ENCODE results near the gene CCM2.

Gene CCM2

DNA sequence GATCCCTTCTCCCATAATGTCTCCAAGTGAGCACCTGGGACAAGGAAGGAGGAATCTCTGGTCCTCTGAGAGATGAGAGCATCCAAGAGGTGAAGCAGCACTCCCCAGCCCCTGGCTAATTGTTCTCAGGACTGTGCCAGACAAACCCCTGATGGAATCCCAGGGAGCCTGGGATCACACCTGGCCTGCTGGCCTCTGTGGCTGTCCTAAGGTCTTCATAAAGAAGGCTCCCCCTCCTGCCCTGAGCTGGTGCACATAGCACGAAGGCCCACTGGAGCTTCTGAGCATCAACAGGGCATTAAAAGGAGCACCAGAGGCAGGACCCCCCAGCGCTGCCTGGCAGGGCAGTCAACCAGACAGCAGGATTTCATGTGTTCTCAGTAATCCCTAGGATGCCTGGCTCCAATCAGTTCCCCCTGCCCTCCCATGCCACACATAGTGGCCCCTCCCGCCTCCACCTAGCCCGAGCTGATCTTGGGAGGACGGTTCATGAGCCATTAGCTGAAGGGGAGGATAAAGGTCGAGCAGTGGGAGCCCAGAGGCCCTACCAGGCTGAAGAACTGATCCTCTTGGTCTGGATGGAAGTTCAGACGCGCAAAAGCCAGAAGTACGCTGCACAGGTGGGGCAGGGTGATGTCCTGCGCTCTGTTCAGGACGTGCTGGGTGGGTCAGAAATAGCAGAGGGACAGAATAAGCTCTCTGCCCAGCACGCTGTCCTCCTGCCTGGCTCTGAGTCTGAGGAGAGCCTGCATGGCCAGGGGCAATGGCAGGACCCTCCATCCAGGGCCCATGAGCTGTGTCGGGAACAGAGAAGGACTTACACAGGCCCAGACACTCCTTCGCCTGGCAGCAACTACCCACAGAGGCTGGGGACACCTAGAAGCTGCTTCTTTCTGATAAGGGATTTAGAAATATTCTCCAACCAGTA is 103.0 kb downstream of the CCM2 start:
- Histone ChIP-seq H3K4me1 (ENCODE audit: control insufficient read depth in 1 of 2, insufficient read depth in 2 of 2, low read length in 2 of 2) (peaks cover 12 to 14% of the 10 kb centered on the region in 2 donors), H3K9ac (ENCODE audit: low read depth in 1 of 2, low read length in 2 of 2) (no peak overlapping the region), H3K27ac (ENCODE audit: low read depth, low read length) (no peak overlapping the region), H3K9me3 (ENCODE audit: control insufficient read depth in 1 of 2, low read length in 2 of 2) (no peaks in the 10 kb centered on the region), H3K36me3 (ENCODE audit: control insufficient read depth in 1 of 2, insufficient read depth in 2 of 2, low read length in 2 of 2) (peaks cover 80 to 100% of the 10 kb centered on the region in 2 donors), H3K4me3 (ENCODE audit: low read depth in 1 of 2, low read length in 2 of 2) (no peak overlapping the region), H3K27me3 (ENCODE audit: control insufficient read depth in 1 of 2, insufficient read depth in 2 of 2, low read length in 2 of 2) (no peaks in the 10 kb centered on the region)

DNA sequence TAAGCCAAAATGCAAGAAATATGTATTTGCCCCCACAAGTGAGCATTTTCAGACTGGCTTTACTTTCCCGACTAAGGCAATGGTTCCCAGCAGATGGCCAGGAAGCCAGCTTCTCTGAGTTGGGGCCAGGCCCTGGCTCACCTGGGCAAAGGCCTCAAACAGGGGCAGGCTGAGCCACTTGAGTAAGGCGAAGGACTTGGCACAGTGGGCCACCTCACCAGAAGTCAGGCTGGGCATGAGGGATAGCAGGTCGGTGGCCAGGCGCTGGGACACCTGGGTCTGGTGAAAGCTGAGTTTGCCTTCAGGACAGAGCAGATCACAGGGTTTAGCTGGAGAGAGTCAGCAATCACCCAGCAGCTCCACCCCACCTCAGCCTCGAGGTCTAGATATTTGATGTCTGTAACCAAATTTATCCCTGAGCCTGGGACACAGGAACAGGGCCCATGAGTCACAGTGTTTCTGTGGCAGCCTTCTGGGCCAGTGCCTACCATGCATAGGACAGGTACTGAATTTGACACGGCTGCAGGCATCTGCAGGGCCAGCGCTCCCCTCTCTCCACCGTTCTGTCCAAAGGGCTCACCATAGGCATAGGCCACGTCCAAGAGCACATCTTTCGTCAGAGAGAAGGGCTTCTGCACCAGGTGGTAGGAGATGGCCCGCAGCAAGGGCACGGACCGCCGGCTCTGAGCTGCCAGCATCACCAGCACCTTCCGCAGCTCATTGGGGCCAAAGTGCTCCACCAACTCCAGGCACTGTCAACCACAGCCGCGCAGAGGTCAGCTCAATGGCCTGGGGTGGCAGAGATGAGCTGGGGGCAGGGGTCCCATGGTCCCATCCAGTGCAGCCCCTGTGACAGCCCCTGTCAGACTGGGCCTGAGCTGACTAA is 104.2 kb downstream of the CCM2 start:
- peaks cover 88 to 100% of the 10 kb centered on the region in 2 donors for H3K36me3 ChIP-seq (ENCODE audit: control insufficient read depth in 1 of 2, insufficient read depth in 2 of 2, low read length in 2 of 2)
- peaks cover 24 to 25% of the 10 kb centered on the region in 2 donors for H3K4me1 ChIP-seq (ENCODE audit: control insufficient read depth in 1 of 2, insufficient read depth in 2 of 2, low read length in 2 of 2)
- H3K27ac ChIP-seq (ENCODE audit: low read depth, low read length): no peak overlapping the region
- H3K9me3 ChIP-seq (ENCODE audit: control insufficient read depth in 1 of 2, low read length in 2 of 2): no peaks in the 10 kb centered on the region
- H3K9ac ChIP-seq (ENCODE audit: low read depth in 1 of 2, low read length in 2 of 2): no peak overlapping the region
- no peak overlapping the region for H3K4me3 ChIP-seq (ENCODE audit: low read depth in 1 of 2, low read length in 2 of 2)
- H3K27me3 ChIP-seq (ENCODE audit: control insufficient read depth in 1 of 2, insufficient read depth in 2 of 2, low read length in 2 of 2): no peaks in the 10 kb centered on the region

DNA sequence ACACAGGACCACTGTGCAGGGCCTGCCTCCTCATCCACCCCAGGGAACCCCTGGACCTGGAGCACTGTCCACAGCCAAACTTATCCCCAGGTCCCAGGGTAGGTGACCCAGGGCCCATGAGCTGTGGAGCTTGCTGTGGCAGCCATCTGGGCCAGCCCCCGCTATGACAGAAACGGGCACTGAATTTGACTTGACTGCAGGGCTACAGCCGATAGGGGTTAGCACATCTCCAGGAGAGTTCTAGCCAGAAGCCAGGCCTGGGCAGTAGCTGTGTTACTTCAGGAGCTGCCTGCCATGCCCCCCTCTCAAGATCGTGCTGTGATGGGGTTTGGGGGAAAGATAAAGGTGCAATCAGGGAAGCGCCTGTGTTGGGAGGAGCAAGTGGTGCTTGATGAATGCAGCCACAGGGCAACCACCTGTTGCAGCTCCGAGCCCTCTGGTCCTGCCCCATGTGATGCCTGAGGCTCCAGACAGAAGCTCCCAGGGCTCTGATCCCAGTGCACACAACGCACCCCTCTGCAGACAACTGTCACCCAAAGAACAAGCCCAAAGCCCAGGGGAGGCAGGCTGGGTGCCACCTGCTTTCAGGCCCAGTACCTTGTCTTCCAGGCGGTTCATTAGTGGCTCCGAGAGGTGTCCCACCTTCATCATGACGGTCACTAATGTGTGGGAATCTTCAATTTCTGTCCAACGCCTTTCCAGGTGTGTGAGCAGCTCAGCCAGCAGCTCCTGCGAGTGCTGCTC is 105.0 kb downstream of the CCM2 start:
- peaks cover 27 to 29% of the 10 kb centered on the region in 2 donors for H3K4me1 ChIP-seq (ENCODE audit: control insufficient read depth in 1 of 2, insufficient read depth in 2 of 2, low read length in 2 of 2)
- peaks cover 81 to 93% of the 10 kb centered on the region in 2 donors for H3K36me3 ChIP-seq (ENCODE audit: control insufficient read depth in 1 of 2, insufficient read depth in 2 of 2, low read length in 2 of 2)
- no peaks in the 10 kb centered on the region for H3K27me3 ChIP-seq (ENCODE audit: control insufficient read depth in 1 of 2, insufficient read depth in 2 of 2, low read length in 2 of 2)
- H3K9ac ChIP-seq (ENCODE audit: low read depth in 1 of 2, low read length in 2 of 2): no peak overlapping the region
- H3K27ac ChIP-seq (ENCODE audit: low read depth, low read length): no peak overlapping the region
- no peak overlapping the region for H3K4me3 ChIP-seq (ENCODE audit: low read depth in 1 of 2, low read length in 2 of 2)
- H3K9me3 ChIP-seq (ENCODE audit: control insufficient read depth in 1 of 2, low read length in 2 of 2): no peaks in the 10 kb centered on the region

DNA sequence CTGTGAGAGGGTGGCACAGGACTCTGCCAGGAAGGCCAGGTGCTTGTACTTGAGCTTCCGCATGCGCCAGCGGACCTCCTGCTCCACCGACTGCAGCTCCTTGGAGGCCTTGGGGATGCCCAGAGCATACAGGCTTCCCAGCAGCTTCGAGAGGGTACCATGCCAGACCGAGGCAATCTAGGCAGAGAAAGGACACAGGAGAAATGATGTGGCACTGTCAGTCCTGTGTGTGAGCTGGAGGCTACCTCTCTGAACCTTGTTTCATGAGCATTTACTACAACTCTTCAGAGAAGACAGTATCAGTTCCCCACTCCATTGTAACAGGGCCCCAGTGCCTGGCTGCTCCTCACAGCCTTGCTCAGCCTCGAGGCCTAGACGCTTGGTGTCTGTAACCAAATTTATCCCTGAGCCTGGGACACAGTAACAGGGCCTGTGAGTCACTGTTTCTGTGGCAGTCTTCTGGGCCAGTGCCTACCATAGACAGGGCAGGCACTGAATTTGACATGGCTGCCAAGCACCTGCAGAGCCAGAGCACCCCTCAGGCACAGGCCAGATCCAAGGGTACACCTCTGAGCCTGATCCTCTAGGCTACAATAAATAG is 105.7 kb downstream of the CCM2 start:
- H3K4me3 ChIP-seq (ENCODE audit: low read depth in 1 of 2, low read length in 2 of 2): no peak overlapping the region
- no peak overlapping the region for H3K9ac ChIP-seq (ENCODE audit: low read depth in 1 of 2, low read length in 2 of 2)
- peaks cover 32 to 36% of the 10 kb centered on the region in 2 donors for H3K4me1 ChIP-seq (ENCODE audit: control insufficient read depth in 1 of 2, insufficient read depth in 2 of 2, low read length in 2 of 2)
- H3K9me3 ChIP-seq (ENCODE audit: control insufficient read depth in 1 of 2, low read length in 2 of 2): no peaks in the 10 kb centered on the region
- H3K27ac ChIP-seq (ENCODE audit: low read depth, low read length): no peak overlapping the region
- H3K27me3 ChIP-seq (ENCODE audit: control insufficient read depth in 1 of 2, insufficient read depth in 2 of 2, low read length in 2 of 2): no peaks in the 10 kb centered on the region
- H3K36me3 ChIP-seq (ENCODE audit: control insufficient read depth in 1 of 2, insufficient read depth in 2 of 2, low read length in 2 of 2): peaks cover 74 to 86% of the 10 kb centered on the region in 2 donors

DNA sequence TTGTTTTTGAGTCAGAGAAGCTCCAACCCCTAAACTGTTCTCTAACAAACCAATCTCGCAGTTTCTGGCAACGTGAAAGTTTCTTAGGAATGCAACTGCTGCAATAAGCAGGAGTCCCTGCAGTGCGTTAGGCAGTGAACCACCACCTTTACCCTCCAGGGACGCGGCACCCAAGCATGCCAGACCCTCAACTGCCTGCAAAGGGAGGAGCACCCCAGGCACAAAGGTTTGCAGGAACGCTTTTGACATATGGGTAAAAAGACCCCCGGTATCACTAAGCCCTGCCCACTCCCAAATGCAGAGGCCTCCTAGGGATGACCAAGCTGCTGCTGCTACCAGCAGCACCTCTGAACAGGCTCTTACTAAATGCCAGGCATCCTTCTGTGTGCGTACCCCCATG is 106.8 kb downstream of the CCM2 start:
- Histone ChIP-seq H3K27me3 (ENCODE audit: control insufficient read depth in 1 of 2, insufficient read depth in 2 of 2, low read length in 2 of 2) (no peaks in the 10 kb centered on the region), H3K9me3 (ENCODE audit: control insufficient read depth in 1 of 2, low read length in 2 of 2) (no peaks in the 10 kb centered on the region), H3K9ac (ENCODE audit: low read depth in 1 of 2, low read length in 2 of 2) (no peak overlapping the region), H3K4me1 (ENCODE audit: control insufficient read depth in 1 of 2, insufficient read depth in 2 of 2, low read length in 2 of 2) (peaks cover 33 to 39% of the 10 kb centered on the region in 2 donors), H3K4me3 (ENCODE audit: low read depth in 1 of 2, low read length in 2 of 2) (no peak overlapping the region), H3K36me3 (ENCODE audit: control insufficient read depth in 1 of 2, insufficient read depth in 2 of 2, low read length in 2 of 2) (peaks cover 63 to 75% of the 10 kb centered on the region in 2 donors), H3K27ac (ENCODE audit: low read depth, low read length) (no peak overlapping the region)

DNA sequence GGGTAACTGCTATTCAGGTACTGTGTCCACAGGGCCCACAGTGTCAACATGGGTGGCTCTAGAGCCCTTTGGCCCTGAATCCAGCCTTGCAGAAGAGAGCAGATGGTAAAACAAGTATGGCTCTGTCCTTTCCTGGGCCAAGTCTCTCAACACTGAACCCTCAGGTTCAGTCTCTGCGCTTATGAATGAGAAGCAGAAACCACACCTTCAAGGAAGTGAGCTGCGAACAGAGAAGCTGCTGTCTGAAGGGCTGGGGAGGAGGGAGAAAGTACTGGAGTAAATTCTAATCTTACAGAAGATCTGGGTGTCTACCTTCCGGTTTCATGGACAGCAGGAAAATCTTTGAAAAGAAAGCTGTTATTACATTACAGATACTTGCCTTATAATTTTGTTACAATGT is 107.4 kb downstream of the CCM2 start:
- no peak overlapping the region for H3K9ac ChIP-seq (ENCODE audit: low read depth in 1 of 2, low read length in 2 of 2)
- no peaks in the 10 kb centered on the region for H3K27me3 ChIP-seq (ENCODE audit: control insufficient read depth in 1 of 2, insufficient read depth in 2 of 2, low read length in 2 of 2)
- peaks cover 33 to 42% of the 10 kb centered on the region in 2 donors for H3K4me1 ChIP-seq (ENCODE audit: control insufficient read depth in 1 of 2, insufficient read depth in 2 of 2, low read length in 2 of 2)

DNA sequence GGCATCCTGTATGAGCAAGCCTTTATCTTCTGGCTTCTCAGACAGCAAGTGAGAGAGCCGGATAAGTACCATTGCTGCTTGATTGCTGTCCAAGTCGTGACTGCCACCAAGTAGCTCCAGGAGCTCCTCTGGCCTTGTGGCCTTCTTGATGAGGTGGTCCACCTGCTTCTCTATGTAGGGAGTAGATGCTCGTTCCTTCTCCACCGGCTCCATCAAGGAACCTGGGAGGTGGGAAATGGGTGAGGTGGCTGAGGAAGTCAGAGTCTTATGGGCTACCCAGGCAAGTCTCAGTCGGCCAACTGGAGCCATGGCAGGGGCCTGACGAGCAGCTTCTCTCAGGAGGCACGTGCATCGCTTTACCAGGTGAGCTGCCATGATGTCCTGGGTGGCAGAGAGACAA is 108.9 kb downstream of the CCM2 start:
- H3K36me3 ChIP-seq (ENCODE audit: control insufficient read depth in 1 of 2, insufficient read depth in 2 of 2, low read length in 2 of 2): peaks cover 43 to 54% of the 10 kb centered on the region in 2 donors

More for the DNA sequence above, 107.4 kb downstream of the CCM2 start:
- Histone ChIP-seq H3K9me3 (ENCODE audit: control insufficient read depth in 1 of 2, low read length in 2 of 2) (no peaks in the 10 kb centered on the region), H3K36me3 (ENCODE audit: control insufficient read depth in 1 of 2, insufficient read depth in 2 of 2, low read length in 2 of 2) (peaks cover 58 to 69% of the 10 kb centered on the region in 2 donors), H3K4me3 (ENCODE audit: low read depth in 1 of 2, low read length in 2 of 2) (no peak overlapping the region), H3K27ac (ENCODE audit: low read depth, low read length) (no peak overlapping the region)

DNA sequence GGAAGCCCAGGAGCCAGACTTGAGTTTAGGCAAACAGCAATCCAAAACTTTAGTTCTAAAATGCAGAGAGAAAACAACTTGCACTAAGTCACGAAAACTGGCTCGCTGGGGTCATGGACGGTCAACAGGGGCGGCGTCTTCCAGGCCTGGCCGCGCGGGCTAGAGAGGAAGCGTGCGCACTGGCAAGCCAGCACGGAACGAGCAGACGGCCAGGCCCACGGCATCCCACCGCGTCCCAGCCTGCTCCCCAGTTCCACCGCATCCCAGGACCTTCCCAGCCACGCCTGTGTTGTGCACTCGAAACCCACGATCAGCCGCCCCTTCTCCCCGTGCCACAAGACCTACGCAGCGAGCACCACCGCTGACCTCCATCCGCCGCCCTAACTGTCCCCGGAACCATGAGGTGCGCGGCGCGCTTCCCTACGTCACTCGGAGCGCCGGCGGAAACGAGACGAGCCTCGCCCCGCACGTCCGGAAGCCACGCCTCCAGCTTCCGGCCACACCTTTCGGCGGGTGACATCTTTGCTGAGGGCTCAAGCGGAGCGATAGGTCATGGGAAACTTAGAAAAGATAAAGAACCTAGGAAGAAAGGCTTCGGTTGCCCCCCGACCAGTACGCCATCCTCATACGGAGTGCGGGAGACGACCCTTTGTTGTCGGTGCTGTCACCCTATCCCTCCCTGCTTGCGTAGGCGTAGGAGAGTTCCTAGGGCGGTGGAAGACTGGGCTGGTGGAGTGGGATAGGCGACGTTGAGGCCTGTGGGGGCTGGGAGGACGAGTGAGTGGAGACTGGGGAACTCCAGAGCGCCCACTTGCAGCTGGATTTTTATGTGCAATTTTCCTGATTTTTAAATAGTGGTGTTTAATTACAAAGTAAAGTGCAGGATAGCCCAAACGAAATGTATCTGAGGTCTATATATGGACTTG is 111.6 kb downstream of the CCM2 start, which contains the start of gene TBRG4:
Gene TBRG4, minus strand, starts transcription at position 400 of the 926 bp plus-strand sequence. CDS start 2,460 bp downstream, outside the sequence.
- Histone ChIP-seq H3K27me3 (ENCODE audit: control insufficient read depth in 1 of 2, insufficient read depth in 2 of 2, low read length in 2 of 2) (no peaks in the 10 kb centered on the region), H3K27ac (ENCODE audit: low read depth, low read length) (peak within 1 kb of the TSS; percentile 99), H3K9me3 (ENCODE audit: control insufficient read depth in 1 of 2, low read length in 2 of 2) (no peaks in the 10 kb centered on the region), H3K36me3 (ENCODE audit: control insufficient read depth in 1 of 2, insufficient read depth in 2 of 2, low read length in 2 of 2) (peaks cover 21 to 27% of the 10 kb centered on the region in 2 donors), H3K4me3 (ENCODE audit: low read depth in 1 of 2, low read length in 2 of 2) (peak within 1 kb of the TSS; percentile 95 to 99), H3K9ac (ENCODE audit: low read depth in 1 of 2, low read length in 2 of 2) (peak within 1 kb of the TSS; percentile 88 to 92), H3K4me1 (ENCODE audit: control insufficient read depth in 1 of 2, insufficient read depth in 2 of 2, low read length in 2 of 2) (peaks cover 33 to 44% of the 10 kb centered on the region in 2 donors)

More for the DNA sequence above, 108.9 kb downstream of the CCM2 start:
- Histone ChIP-seq H3K27me3 (ENCODE audit: control insufficient read depth in 1 of 2, insufficient read depth in 2 of 2, low read length in 2 of 2) (no peaks in the 10 kb centered on the region), H3K9ac (ENCODE audit: low read depth in 1 of 2, low read length in 2 of 2) (no peak overlapping the region), H3K4me3 (ENCODE audit: low read depth in 1 of 2, low read length in 2 of 2) (peak overlapping the region in 1 of 2 donors; percentile 5), H3K4me1 (ENCODE audit: control insufficient read depth in 1 of 2, insufficient read depth in 2 of 2, low read length in 2 of 2) (peaks cover 33 to 44% of the 10 kb centered on the region in 2 donors), H3K9me3 (ENCODE audit: control insufficient read depth in 1 of 2, low read length in 2 of 2) (no peaks in the 10 kb centered on the region), H3K27ac (ENCODE audit: low read depth, low read length) (no peak overlapping the region)

Measured in duodenal mucosa (tissue), 2 donors.